Fibroblast of lung (primary cell): ENCODE measurements around the gene PCAT7.

Experiments
- EZH2 ChIP-seq: IDR thresholded peaks from 2 replicates; pipeline ENCODE4 v1.5.1; 2012; ENCODE audit warnings: low read length, control low read depth, mild to moderate bottlenecking; ENCODE audit errors: missing control alignments
- TF ChIP-seq, protein P1 (sequence below), 2 donors: IDR thresholded peaks in 1 of 2; conservative IDR thresholded peaks in 1 of 2; 1 replicate in 1 of 2; 2 replicates in 1 of 2; pipeline ENCODE4 v1.5.1; 2011 to 2012; ENCODE audit warnings: low read length in 2 of 2, control low read depth in 1 of 2, inconsistent platforms in 1 of 2, low read depth in 1 of 2, mild to moderate bottlenecking in 1 of 2

GRCh38 chr9:94591876-94592275 lies 37.0 kb downstream of the PCAT7 start:
- TF ChIP-seq, protein P1, sequence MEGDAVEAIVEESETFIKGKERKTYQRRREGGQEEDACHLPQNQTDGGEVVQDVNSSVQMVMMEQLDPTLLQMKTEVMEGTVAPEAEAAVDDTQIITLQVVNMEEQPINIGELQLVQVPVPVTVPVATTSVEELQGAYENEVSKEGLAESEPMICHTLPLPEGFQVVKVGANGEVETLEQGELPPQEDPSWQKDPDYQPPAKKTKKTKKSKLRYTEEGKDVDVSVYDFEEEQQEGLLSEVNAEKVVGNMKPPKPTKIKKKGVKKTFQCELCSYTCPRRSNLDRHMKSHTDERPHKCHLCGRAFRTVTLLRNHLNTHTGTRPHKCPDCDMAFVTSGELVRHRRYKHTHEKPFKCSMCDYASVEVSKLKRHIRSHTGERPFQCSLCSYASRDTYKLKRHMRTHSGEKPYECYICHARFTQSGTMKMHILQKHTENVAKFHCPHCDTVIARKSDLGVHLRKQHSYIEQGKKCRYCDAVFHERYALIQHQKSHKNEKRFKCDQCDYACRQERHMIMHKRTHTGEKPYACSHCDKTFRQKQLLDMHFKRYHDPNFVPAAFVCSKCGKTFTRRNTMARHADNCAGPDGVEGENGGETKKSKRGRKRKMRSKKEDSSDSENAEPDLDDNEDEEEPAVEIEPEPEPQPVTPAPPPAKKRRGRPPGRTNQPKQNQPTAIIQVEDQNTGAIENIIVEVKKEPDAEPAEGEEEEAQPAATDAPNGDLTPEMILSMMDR (conservative IDR thresholded peaks at IDR 0.05 in 1 of 2, IDR thresholded peaks at IDR 0.05 in 1 of 2; ENCODE audit: low read depth in 1 of 2, low read length in 2 of 2), result no peak
- TF ChIP-seq EZH2, result no peak
